Activated CD4-positive, CD25-positive, alpha-beta regulatory T cell treated with anti-CD3 and anti-CD28 coated beads, Interleukin-2, amount 50 U/mL, for 72 hours (primary cell): ENCODE results near the gene DUSP8.

Experiments
- DNase-seq: peaks from one replicate; pipeline ENCODE4 v3.0.0; 2021

DUSP8 gene

GRCh38 chr11:1564535-1565172, 7.4 kb downstream of the DUSP8 start:
- no peak for DNase-seq

- DNase-seq: no peak
These were observed 8.2 kb downstream of the DUSP8 start for GRCh38 chr11:1563697-1564534.

- DNase-seq: no peak
These were observed 8.9 kb downstream of the DUSP8 start for GRCh38 chr11:1563149-1563638.

GRCh38 chr11:1562469-1563148, 9.5 kb downstream of the DUSP8 start:
- DNase-seq: no peak

GRCh38 chr11:1561955-1562354, 10.1 kb downstream of the DUSP8 start:
- no peak for DNase-seq

- no peak for DNase-seq
These were observed 10.8 kb downstream of the DUSP8 start for GRCh38 chr11:1561266-1561665.

GRCh38 chr11:1560649-1561251, 11.3 kb downstream of the DUSP8 start:
- DNase-seq: no peak

- no peak for DNase-seq
These were observed 11.9 kb downstream of the DUSP8 start for GRCh38 chr11:1560002-1560648.

- DNase-seq: no peak
These were observed 12.7 kb downstream of the DUSP8 start for GRCh38 chr11:1559111-1559951.

- DNase-seq: no peak
These were observed 13.3 kb downstream of the DUSP8 start for GRCh38 chr11:1558775-1559110.

GRCh38 chr11:1557904-1558774, 13.9 kb downstream of the DUSP8 start:
- DNase-seq: no peak

GRCh38 chr11:1557051-1557884, 14.8 kb downstream of the DUSP8 start:
- no peak for DNase-seq

- DNase-seq: no peak
These were observed 15.7 kb downstream of the DUSP8 start for GRCh38 chr11:1556278-1556902.

- no peak for DNase-seq
These were observed 16.3 kb downstream of the DUSP8 start for GRCh38 chr11:1555713-1556153.

- no peak for DNase-seq
These were observed 16.9 kb downstream of the DUSP8 start for GRCh38 chr11:1554981-1555712.

- no peak for DNase-seq
These were observed 18.1 kb downstream of the DUSP8 start for GRCh38 chr11:1553808-1554594.
